RWPE2 (cell line): ENCODE results near the gene SSBP4.
A peak's percentile ranks its signal among the peaks of the same experiment; 100 is the strongest.

ENCODE experiments used
- ATAC-seq: fragments of 200-7000 bp; cut with Tn5 transposase; 3 replicates; pipeline ENCODE4 v1.9.1; 2021; ENCODE audit warnings: low read depth
- DNase-seq: peaks from one replicate; pipeline ENCODE4 v3.0.0-alpha.2; 2020; ENCODE audit warnings: low spot score
- H3K27ac ChIP-seq: fragments of 450-650 bp; 2 replicates; pipeline ENCODE4 v1.5.1; 2017; ENCODE audit warnings: mild to moderate bottlenecking; ENCODE audit not compliant: poor library complexity, severe bottlenecking
- H3K27me3 ChIP-seq: fragments of 250-450 bp; sonication (Bioruptor Pico); 2 replicates; pipeline ENCODE4 v1.5.1; 2021; ENCODE audit warnings: mild to moderate bottlenecking, moderate library complexity; ENCODE audit not compliant: insufficient read depth, poor library complexity, severe bottlenecking
- H3K36me3 ChIP-seq: fragments of 250-450 bp; sonication (Bioruptor Pico); 2 replicates; pipeline ENCODE4 v1.5.1; 2020; ENCODE audit warnings: low read depth, mild to moderate bottlenecking, moderate library complexity
- H3K4me1 ChIP-seq: fragments of 250-450 bp; sonication (Bioruptor Pico); 2 replicates; pipeline ENCODE4 v1.5.1; 2021; ENCODE audit warnings: mild to moderate bottlenecking, moderate library complexity; ENCODE audit not compliant: insufficient read depth, poor library complexity, severe bottlenecking
- H3K4me3 ChIP-seq: fragments of 250-450 bp; sonication (Bioruptor Pico); 2 replicates; pipeline ENCODE4 v1.5.1; 2021; ENCODE audit warnings: mild to moderate bottlenecking, moderate library complexity; ENCODE audit not compliant: severe bottlenecking
- H3K9me3 ChIP-seq: fragments of 250-450 bp; sonication (Bioruptor Pico); 2 replicates; pipeline ENCODE4 v1.5.1; 2021; ENCODE audit warnings: mild to moderate bottlenecking, moderate library complexity; ENCODE audit not compliant: severe bottlenecking
- TF ChIP-seq, protein P1 (sequence below): fragments of 450-650 bp; IDR thresholded peaks from one replicate; pipeline ENCODE4 v1.5.1; 2017; ENCODE audit warnings: mild to moderate bottlenecking, moderate library complexity; ENCODE audit not compliant: poor library complexity, severe bottlenecking

SSBP4 gene

DNA sequence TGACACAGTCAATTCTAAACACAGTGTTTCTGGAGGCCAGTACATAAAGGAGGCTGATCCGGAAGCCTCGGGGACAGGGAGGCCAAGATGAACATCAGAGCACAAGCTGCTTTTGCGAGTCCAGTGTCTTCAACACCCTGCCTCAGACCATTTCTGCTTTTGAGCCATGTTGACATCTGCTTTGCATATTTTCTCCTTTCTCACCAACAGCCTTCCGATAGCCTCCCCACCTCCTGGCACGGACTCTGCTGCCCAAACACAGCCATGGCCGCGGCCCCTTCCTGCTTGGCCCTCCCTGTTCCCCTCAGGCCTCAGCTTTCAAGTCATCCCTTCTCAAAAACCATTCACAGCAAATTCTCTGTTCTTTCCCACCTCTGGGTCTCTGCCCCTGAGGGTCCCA is 25.4 kb upstream of the SSBP4 start:
- TF ChIP-seq, protein P1, sequence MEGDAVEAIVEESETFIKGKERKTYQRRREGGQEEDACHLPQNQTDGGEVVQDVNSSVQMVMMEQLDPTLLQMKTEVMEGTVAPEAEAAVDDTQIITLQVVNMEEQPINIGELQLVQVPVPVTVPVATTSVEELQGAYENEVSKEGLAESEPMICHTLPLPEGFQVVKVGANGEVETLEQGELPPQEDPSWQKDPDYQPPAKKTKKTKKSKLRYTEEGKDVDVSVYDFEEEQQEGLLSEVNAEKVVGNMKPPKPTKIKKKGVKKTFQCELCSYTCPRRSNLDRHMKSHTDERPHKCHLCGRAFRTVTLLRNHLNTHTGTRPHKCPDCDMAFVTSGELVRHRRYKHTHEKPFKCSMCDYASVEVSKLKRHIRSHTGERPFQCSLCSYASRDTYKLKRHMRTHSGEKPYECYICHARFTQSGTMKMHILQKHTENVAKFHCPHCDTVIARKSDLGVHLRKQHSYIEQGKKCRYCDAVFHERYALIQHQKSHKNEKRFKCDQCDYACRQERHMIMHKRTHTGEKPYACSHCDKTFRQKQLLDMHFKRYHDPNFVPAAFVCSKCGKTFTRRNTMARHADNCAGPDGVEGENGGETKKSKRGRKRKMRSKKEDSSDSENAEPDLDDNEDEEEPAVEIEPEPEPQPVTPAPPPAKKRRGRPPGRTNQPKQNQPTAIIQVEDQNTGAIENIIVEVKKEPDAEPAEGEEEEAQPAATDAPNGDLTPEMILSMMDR, result no peak
- Histone ChIP-seq H3K27me3 (no peaks in the 10 kb centered on the region), H3K4me1 (no peaks in the 10 kb centered on the region), H3K36me3 (peaks cover 7% of the 10 kb centered on the region), H3K27ac (no peak overlapping the region), H3K4me3 (no peak overlapping the region), H3K9me3 (no peaks in the 10 kb centered on the region)
- DNase-seq, result no peak
- ATAC-seq, result no peak

DNA sequence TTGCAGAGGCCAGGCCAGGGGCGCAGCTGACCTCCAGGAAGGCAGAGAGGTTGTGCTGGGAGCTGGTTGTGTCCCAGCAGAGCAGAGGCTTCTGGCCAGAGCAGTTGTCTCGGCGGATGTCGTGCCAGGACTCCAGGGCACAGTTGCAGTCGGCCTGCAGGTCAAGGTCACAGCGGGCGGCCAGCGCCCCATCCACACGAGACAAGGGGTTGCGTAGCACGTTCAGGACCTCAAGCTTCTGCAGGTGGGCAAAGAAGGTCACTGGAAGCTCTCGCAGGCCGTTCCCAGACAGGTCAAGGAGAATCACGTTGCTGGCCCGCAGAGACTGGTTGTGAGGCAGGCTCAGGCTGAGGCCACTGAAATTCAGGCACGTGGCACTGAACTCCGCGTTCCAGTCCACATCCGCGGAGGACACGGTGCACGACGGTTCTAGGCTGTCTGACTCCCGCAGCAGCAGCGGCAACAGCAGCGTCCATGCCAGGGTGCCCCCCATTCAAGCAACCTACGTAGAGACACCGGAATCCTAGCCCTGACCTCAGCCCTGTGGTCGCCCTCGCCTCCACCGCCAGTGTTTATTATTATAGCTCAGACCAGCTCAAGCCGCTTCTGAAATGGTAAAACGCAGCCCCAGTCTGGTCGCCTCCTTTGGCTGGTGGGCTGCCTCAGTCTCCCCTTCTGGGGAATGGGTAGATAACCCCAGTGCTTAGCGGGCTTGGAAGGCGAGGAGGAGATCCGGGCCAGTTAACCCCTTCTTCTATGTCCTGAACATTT is 22.5 kb upstream of the SSBP4 start:
- Histone ChIP-seq H3K4me3 (no peak overlapping the region), H3K36me3 (no peaks in the 10 kb centered on the region), H3K27ac (no peak overlapping the region), H3K9me3 (no peaks in the 10 kb centered on the region), H3K27me3 (no peaks in the 10 kb centered on the region), H3K4me1 (peaks cover 4% of the 10 kb centered on the region)
- DNase-seq, result no peak
- TF ChIP-seq, protein P1, result no peak
- ATAC-seq, result no peak

DNA sequence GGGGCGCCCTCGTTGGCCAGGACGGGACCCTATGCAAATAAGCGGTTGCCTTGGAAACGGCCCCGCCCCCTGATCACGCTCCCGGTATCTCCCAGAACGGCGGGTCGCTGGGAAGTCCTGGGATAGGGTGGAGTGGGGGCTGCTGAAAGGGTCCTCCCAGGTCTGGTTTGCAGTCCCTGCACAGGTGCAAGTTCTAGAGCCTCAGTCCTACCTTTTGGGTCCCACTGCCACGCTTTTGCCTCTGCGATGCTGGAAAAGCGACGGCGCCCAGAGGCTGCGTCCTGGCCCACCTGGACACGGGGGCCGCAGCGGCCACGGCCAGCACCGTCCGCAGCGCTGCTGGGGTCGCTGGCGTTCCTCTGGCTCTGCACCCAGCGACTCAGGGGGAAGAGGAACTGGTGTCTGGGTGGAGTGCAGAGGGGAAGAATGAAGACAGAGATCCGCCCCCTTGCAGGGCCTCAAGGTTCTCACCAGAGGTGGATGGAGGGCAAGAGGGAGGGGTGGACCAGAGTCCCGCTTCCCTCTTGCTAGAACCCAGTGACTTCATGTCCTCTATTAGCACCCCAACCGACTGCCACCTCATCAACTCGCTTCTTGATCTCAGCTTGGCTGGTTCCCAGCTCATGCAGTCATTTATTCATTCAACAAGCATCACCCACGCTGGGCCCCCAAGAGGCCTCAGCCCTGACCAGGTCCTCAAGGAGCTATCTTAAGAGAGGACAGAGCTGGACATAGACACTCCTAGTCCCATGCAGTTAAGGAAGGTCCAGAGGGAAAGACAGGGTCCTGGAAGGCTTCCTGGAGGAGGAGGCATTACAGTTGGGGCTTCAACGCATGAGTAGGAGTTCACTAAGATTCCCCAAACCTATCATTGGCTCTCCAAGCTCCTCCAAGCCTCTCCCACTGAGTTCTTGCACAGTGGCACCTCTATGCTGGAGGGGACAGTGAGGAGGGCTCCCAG is 21.7 kb upstream of the SSBP4 start, which contains the start of gene LRRC25:
TSS of gene LRRC25 (minus strand) at position 381 of the 961 bp plus-strand sequence. CDS start 659 bp downstream, outside the sequence.
- no peak within 1 kb of the TSS for H3K27ac ChIP-seq
- no peaks in the 10 kb centered on the region for H3K27me3 ChIP-seq
- H3K36me3 ChIP-seq, result no peaks in the 10 kb centered on the region
- TF ChIP-seq, protein P1, result no peak
- DNase-seq, result no peak
- H3K4me3 ChIP-seq, result no peak within 1 kb of the TSS
- no peak for ATAC-seq
- H3K4me1 ChIP-seq, result peaks cover 4% of the 10 kb centered on the region
- H3K9me3 ChIP-seq, result no peaks in the 10 kb centered on the region

DNA sequence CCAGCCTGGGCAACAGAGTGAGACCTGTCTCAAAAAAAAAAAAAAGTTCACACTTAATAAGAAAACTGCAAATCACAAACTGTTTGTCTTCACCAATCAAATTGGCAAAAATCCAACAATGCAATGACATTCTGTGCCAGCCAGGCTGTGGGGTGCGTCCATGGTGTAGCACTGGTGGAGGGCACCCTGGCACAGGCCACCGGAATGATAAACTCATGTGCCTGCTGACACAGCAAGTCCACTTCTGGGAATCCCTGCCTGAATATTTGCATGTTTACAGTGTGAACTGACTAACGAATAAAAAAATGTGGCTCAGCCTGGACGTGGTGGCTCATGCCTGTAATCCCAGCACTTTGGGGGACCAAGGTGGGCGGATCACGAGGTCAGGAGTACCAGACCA is 20.2 kb upstream of the SSBP4 start:
- H3K4me3 ChIP-seq, result no peak overlapping the region
- DNase-seq (no peak), ATAC-seq (peak; percentile 51; the same call in 2 of the 3 replicates)
- H3K9me3 ChIP-seq, result no peaks in the 10 kb centered on the region
- no peaks in the 10 kb centered on the region for H3K36me3 ChIP-seq
- H3K27ac ChIP-seq, result no peak overlapping the region
- peaks cover 4% of the 10 kb centered on the region for H3K4me1 ChIP-seq
- TF ChIP-seq, protein P1, result no peak
- H3K27me3 ChIP-seq, result no peaks in the 10 kb centered on the region
